IMR-90 (cell line): ENCODE data around the gene MZF1. TPM values are rescaled to one million over a fixed set of nuclear protein-coding genes. Genes with fewer than 3 reads are reported as not detected.
A peak's percentile ranks its signal among the peaks of the same experiment; 100 is the strongest.

ENCODE experiments used
- ATAC-seq: fragments of 200-7000 bp; cut with Tn5 transposase; 2 replicates; pipeline ENCODE4 v1.9.1; 2020; ENCODE audit warnings: low read depth, mild to moderate bottlenecking, moderate library complexity
- Bru-seq: library from RNA; stranded (reverse); fragments of 400-500 nt; gene quantifications from one replicate; lab custom pipeline; 2021; lab: Mats Ljungman, UMichigan
- BruChase-seq, 2 experiments: library from RNA; stranded (reverse); fragments of 400-500 nt; gene quantifications; one replicate each; lab custom pipeline; 2021; lab: Mats Ljungman, UMichigan
- BruUV-seq: library from RNA; stranded (reverse); fragments of 400-500 nt; replicated peaks from 2 replicates; lab custom pipeline; 2021; lab: Mats Ljungman, UMichigan
- CTCF ChIA-PET: fragments of 300-600 bp; formaldehyde crosslinking; extraction: SDS; loops from one replicate; lab custom pipeline; 2021; ENCODE audit warnings: antibody characterized with exemption; lab: Yijun Ruan, JAX
- POLR2A ChIA-PET: fragments of 300-600 bp; sonication (Branson Sonifier 250); formaldehyde crosslinking; loops from one replicate; lab custom pipeline; 2022; ENCODE audit warnings: antibody characterized with exemption; ENCODE audit not compliant: unreplicated experiment; lab: Charles Lee
- DNase-seq: peaks from one replicate; pipeline ENCODE4 v3.0.0; 2013
- H2AFZ ChIP-seq: replicated peaks from 2 replicates; pipeline ENCODE3; 2013; ENCODE audit warnings: low read length, mild to moderate bottlenecking; ENCODE audit not compliant: poor library complexity
- H2AK5ac ChIP-seq: 2 replicates; pipeline ENCODE4 v1.6.1; 2013; ENCODE audit warnings: low read depth, low read length, inconsistent platforms
- H2AK9ac ChIP-seq: replicated peaks from 2 replicates; pipeline ENCODE3; 2013; ENCODE audit warnings: mild to moderate bottlenecking, low read depth, low read length, moderate library complexity; ENCODE audit not compliant: poor library complexity
- H2BK120ac ChIP-seq: 2 replicates; pipeline ENCODE4 v1.6.1; 2013; ENCODE audit warnings: low read depth, low read length, inconsistent platforms
- H2BK15ac ChIP-seq: 3 replicates; pipeline ENCODE4 v1.6.1; 2013; ENCODE audit warnings: low read depth, low read length, inconsistent platforms
- H2BK20ac ChIP-seq: 2 replicates; pipeline ENCODE4 v1.6.1; 2013; ENCODE audit warnings: low read depth, mild to moderate bottlenecking, inconsistent platforms, low read length, moderate library complexity
- H2BK5ac ChIP-seq: 2 replicates; pipeline ENCODE4 v1.6.1; 2013; ENCODE audit warnings: mild to moderate bottlenecking, low read depth, low read length, inconsistent platforms; ENCODE audit not compliant: poor library complexity, severe bottlenecking
- H3K14ac ChIP-seq: replicated peaks from 2 replicates; pipeline ENCODE4 v1.6.1; 2013; ENCODE audit warnings: low read depth, low read length, inconsistent platforms
- H3K18ac ChIP-seq: 2 replicates; pipeline ENCODE4 v1.6.1; 2013; ENCODE audit warnings: low read depth, low read length, control low read depth
- H3K23ac ChIP-seq: 2 replicates; pipeline ENCODE4 v1.6.1; 2013; ENCODE audit warnings: low read depth, low read length, inconsistent platforms
- H3K27ac ChIP-seq: 2 replicates; pipeline ENCODE4 v1.5.1; 2013; ENCODE audit warnings: mild to moderate bottlenecking, control low read depth, low read length; ENCODE audit not compliant: insufficient read depth
- H3K27me3 ChIP-seq: 2 replicates; pipeline ENCODE4 v1.6.1; 2013; ENCODE audit warnings: low read length; ENCODE audit not compliant: control insufficient read depth, insufficient read depth
- H3K36me3 ChIP-seq: 2 replicates; pipeline ENCODE4 v1.6.1; 2013; ENCODE audit warnings: low read length, mixed read lengths; ENCODE audit not compliant: control insufficient read depth, insufficient read depth
- H3K4ac ChIP-seq: 2 replicates; pipeline ENCODE4 v1.6.1; 2013; ENCODE audit warnings: low read depth, low read length, inconsistent platforms
- H3K4me1 ChIP-seq: 2 replicates; pipeline ENCODE4 v1.6.1; 2013; ENCODE audit warnings: low read length, mixed read lengths; ENCODE audit not compliant: control insufficient read depth, insufficient read depth
- H3K4me2 ChIP-seq: 2 replicates; pipeline ENCODE4 v1.6.1; 2013; ENCODE audit warnings: low read depth, mild to moderate bottlenecking, control low read depth, low read length, moderate library complexity
- H3K4me3 ChIP-seq: 2 replicates; pipeline ENCODE4 v1.5.1; 2013; ENCODE audit warnings: low read depth, mild to moderate bottlenecking, control low read depth, low read length, moderate library complexity; ENCODE audit not compliant: insufficient read depth
- H3K56ac ChIP-seq: 2 replicates; pipeline ENCODE4 v1.6.1; 2013; ENCODE audit warnings: low read length, inconsistent platforms; ENCODE audit not compliant: insufficient read depth; ENCODE audit errors: extremely low read depth
- H3K79me1 ChIP-seq, 2 experiments: 2 replicates each; pipeline ENCODE4 v1.6.1; 2013; ENCODE audit warnings: low read length in 2 of 2, inconsistent platforms in 1 of 2, low read depth in 1 of 2
- H3K9ac ChIP-seq: 2 replicates; pipeline ENCODE4 v1.6.1; 2013; ENCODE audit warnings: low read depth, low read length, control low read depth
- H3K9me1 ChIP-seq: 2 replicates; pipeline ENCODE4 v1.6.1; 2013; ENCODE audit warnings: low read length, inconsistent platforms; ENCODE audit not compliant: insufficient read depth
- H3K9me3 ChIP-seq: 2 replicates; pipeline ENCODE4 v1.6.1; 2013; ENCODE audit warnings: low read length; ENCODE audit not compliant: control insufficient read depth, insufficient read depth
- H4K20me1 ChIP-seq: 2 replicates; pipeline ENCODE4 v1.6.1; 2013; ENCODE audit warnings: low read length, inconsistent platforms; ENCODE audit not compliant: insufficient read depth
- H4K5ac ChIP-seq: 2 replicates; pipeline ENCODE4 v1.6.1; 2013; ENCODE audit warnings: mild to moderate bottlenecking, low read depth, low read length, control low read depth
- H4K8ac ChIP-seq, 2 experiments: 2 replicates each; pipeline ENCODE4 v1.6.1; 2013; ENCODE audit warnings: low read depth in 2 of 2, low read length in 2 of 2, control low read depth in 1 of 2, inconsistent platforms in 1 of 2
- H4K91ac ChIP-seq: 2 replicates; pipeline ENCODE4 v1.6.1; 2013; ENCODE audit warnings: low read depth, low read length, inconsistent platforms; ENCODE audit not compliant: insufficient read depth
- FOS ChIP-seq: fragments of 150-350 bp; IDR thresholded peaks from 2 replicates; pipeline ENCODE4 v1.6.1; 2016; ENCODE audit warnings: low read depth, low read length
- MAFK ChIP-seq: IDR thresholded peaks from 2 replicates; pipeline ENCODE4 v1.6.1; 2012; ENCODE audit warnings: low read depth, low read length, improper control_type of control experiment
- MXI1 ChIP-seq: IDR thresholded peaks from 2 replicates; pipeline ENCODE4 v1.6.1; 2012; ENCODE audit warnings: low read depth, mild to moderate bottlenecking, low read length, moderate library complexity, borderline replicate concordance
- NFE2L2 ChIP-seq: fragments of 150-350 bp; IDR thresholded peaks from 2 replicates; pipeline ENCODE4 v1.6.1; 2016; ENCODE audit warnings: low read depth, mild to moderate bottlenecking, low read length
- POLR2A ChIP-seq: IDR thresholded peaks from 2 replicates; pipeline ENCODE4 v1.6.1; 2012; ENCODE audit warnings: mild to moderate bottlenecking, low read depth, low read length
- RAD21 ChIP-seq: IDR thresholded peaks from 2 replicates; pipeline ENCODE4 v1.6.1; 2012; ENCODE audit warnings: low read length, improper control_type of control experiment
- SMC3 ChIP-seq: fragments of 150-350 bp; IDR thresholded peaks from 2 replicates; pipeline ENCODE4 v1.6.1; 2016; ENCODE audit warnings: low read depth, mild to moderate bottlenecking, antibody characterized with exemption, low read length, moderate library complexity
- USF2 ChIP-seq: fragments of 150-350 bp; IDR thresholded peaks from 2 replicates; pipeline ENCODE4 v1.6.1; 2017; ENCODE audit warnings: mild to moderate bottlenecking, antibody characterized with exemption, low read length, low read depth
- WGBS, 2 experiments: methylation state at CpG; one replicate each; pipeline versions ENCODE4 v1.1.5 to v1.1.7; 2013; ENCODE audit warnings: missing lambda C conversion rate in 2 of 2; ENCODE audit not compliant: insufficient read length in 1 of 2; ENCODE audit errors: extremely low coverage in 2 of 2; 5-methylcytosine and 5-hydroxymethylcytosine counted together
- dilution Hi-C: fragments of 300-500 bp; cut with HindIII; formaldehyde crosslinking; loops from one replicate; pipeline ENCODE4 v1.14.3; 2018; ENCODE audit warnings: low sequenced_read_pairs; ENCODE audit not compliant: unreplicated experiment
- in situ Hi-C: fragments of 300-500 bp; cut with MboI; formaldehyde crosslinking; loops from 3 replicates; pipeline ENCODE4 v1.14.3; 2019; ENCODE audit warnings: low sequenced_read_pairs, inconsistent platforms, mixed read lengths
- intact Hi-C: fragments of 100-400 bp; cut with micrococcal nuclease; formaldehyde crosslinking; loops from 2 replicates; pipeline ENCODE4 v1.10.0; 2022
- long read RNA-seq: library from polyadenylated mRNA; unstranded; transcript quantifications from one replicate; pipeline ENCODE4 v2.0.0, GENCODE V29; 2021; ENCODE audit not compliant: unreplicated experiment
- polyA plus RNA-seq, 3 experiments: library from polyadenylated mRNA; depleted of rRNA; stranded (reverse); fragments of >200 nt; gene quantifications; 2 replicates each; pipeline ENCODE4 v1.2.3, GENCODE V29; 2012; ENCODE audit warnings: low replicate concordance in 1 of 3
- total RNA-seq: library from RNA; depleted of rRNA; stranded (reverse); fragments of >200 nt; gene quantifications from 2 replicates; pipeline ENCODE4 v1.2.3, GENCODE V29; 2012; rRNA removed
- TF ChIP-seq, protein P1 (sequence below): conservative IDR thresholded peaks from 2 replicates; pipeline ENCODE4 v1.5.1; 2012; ENCODE audit warnings: mild to moderate bottlenecking, low read depth, low read length, improper control_type of control experiment
- TF ChIP-seq, protein P2 (sequence below): fragments of 150-350 bp; IDR thresholded peaks from 2 replicates; pipeline ENCODE4 v1.6.1; 2016; ENCODE audit warnings: low read depth, mild to moderate bottlenecking, low read length, moderate library complexity, borderline replicate concordance

MZF1 gene
- total RNA-seq: 3.4 and 3.6 TPM in 2 replicates
- polyA plus RNA-seq (2012; rRNA removed): 15.0 and 17.1 TPM in 2 replicates
- 4.3 and 11.4 TPM in 2 replicates for polyA plus RNA-seq (2012; cell fraction: cytosol; rRNA removed)
- polyA plus RNA-seq (2012; cell fraction: nucleus; rRNA removed; ENCODE audit: low replicate concordance): 136 and 263 TPM in 2 replicates
- Bru-seq, nascent RNA: percentile 66 among the genes with signal in this experiment
- BruChase-seq, experiment 1, labeled RNA remaining after a 6-hour chase: percentile 82 among the genes with signal in this experiment
- percentile 85 among the genes with signal in this experiment for BruChase-seq, experiment 2, labeled RNA remaining after a 2-hour chase
- long read RNA-seq, transcript MZF1-201 (6 exons, 2,905 nt): major isoform, 8 of 25 reads
- long read RNA-seq, transcript MZF1-207 (1 exons, 2,683 nt): minor isoform, 7 of 25 reads
- long read RNA-seq, partial matches to known transcripts: 3 of 25 reads
- long read RNA-seq, other reads (novel, unspliced or antisense): 7 of 25 reads

DNA sequence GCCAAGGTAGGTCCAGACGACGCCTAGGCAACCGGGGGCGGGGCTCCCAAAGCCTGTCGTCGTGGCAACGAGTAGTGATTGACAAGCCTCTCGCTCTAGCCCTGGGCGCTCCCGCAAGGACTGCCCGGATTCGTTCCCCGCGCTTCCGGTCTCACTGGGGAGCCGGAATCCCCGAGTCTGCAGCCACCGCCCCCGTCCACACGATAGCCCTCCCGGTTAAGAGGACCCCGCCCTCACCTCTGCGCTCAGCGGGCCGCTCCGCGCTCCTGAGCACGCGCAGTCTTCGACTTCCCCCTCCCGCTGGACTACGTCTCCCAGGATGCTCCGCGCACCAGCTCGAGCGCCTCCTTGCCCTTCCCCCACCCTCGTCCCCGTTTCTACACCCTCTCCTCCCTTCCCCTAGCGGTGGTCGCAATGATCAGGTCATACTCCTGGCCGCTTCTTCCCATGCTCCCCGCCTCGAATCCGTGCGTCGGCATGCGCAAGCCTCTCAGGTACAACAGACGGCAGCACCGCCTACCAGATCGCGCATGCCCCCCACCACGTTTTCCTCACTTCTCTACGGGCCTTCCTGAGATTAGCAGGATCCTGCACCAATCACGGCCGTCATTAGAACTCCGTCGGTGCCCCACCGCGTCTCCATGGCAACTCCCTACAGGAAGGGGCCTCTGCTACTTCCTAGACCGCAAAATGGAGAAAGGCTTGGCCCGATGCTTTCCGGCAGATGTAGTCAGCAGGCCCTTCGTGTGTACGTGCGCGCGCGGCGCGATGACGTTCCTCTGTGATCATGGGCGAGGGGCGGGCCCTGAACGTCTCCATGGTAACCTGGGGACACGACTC is at the start of gene MZF1:
TSS of gene MZF1 (minus strand) at position 518 of the 840 bp plus-strand sequence. CDS start 1,946 bp downstream, outside the sequence.
- WGBS, 2 experiments: 0% methylated on average over 59 of the region's 75 CpGs; no CpG with 5 or more reads in 1 of the 2 experiments
- H3K4ac ChIP-seq: peak within 1 kb of the TSS; percentile 100
- H2BK5ac ChIP-seq: peak within 1 kb of the TSS; percentile 92
- peak within 1 kb of the TSS; percentile 36 to 99 for H4K8ac ChIP-seq
- intact Hi-C loops: loop anchor here (1.0 to 2.0 kb wide), 2 partner anchors 14 to 54 kb away; partner anchors contain the start of gene ZBTB45
- peak within 1 kb of the TSS; percentile 99 for H4K91ac ChIP-seq
- H3K14ac ChIP-seq: peak within 1 kb of the TSS; percentile 100
- POLR2A ChIA-PET: no interaction called here
- H3K4me1 ChIP-seq: peaks cover 2% of the 10 kb centered on the region; the same call in 1 of the 2 replicates
- peaks cover 10% of the 10 kb centered on the region; the same call in 1 of the 2 replicates for H3K36me3 ChIP-seq
- H3K9me3 ChIP-seq: no peaks in the 10 kb centered on the region
- peak within 1 kb of the TSS; percentile 54 for H3K4me3 ChIP-seq
- H3K27me3 ChIP-seq: no peaks in the 10 kb centered on the region
- in situ Hi-C loops: no loop called here
- peak; percentile 100 for DNase-seq
- peak within 1 kb of the TSS; percentile 77 for H3K18ac ChIP-seq
- H2AK9ac ChIP-seq: peak within 1 kb of the TSS; percentile 98
- H4K5ac ChIP-seq: peak within 1 kb of the TSS; percentile 81
- H2BK120ac ChIP-seq: peak within 1 kb of the TSS; percentile 99
- H3K56ac ChIP-seq: peak within 1 kb of the TSS; percentile 71; the same call in 1 of the 2 replicates
- 0 out of 2 replicates have a peak, but pooled peaks cover 4% of the 10 kb centered on the region for H4K20me1 ChIP-seq
- H2BK15ac ChIP-seq: peak within 1 kb of the TSS; percentile 84; the same call in 2 of the 3 replicates
- H3K9ac ChIP-seq: peak within 1 kb of the TSS; percentile 70
- H3K23ac ChIP-seq: peak within 1 kb of the TSS; percentile 95
- dilution Hi-C loops: no loop called here
- H2AFZ ChIP-seq: peak within 1 kb of the TSS; percentile 99
- BruUV-seq: no TSS peak
- CTCF ChIA-PET: no interaction called here
- peak within 1 kb of the TSS; percentile 80 for H3K27ac ChIP-seq
- H3K9me1 ChIP-seq: peaks cover 11% of the 10 kb centered on the region
- H3K79me1 ChIP-seq: peaks cover 9 to 46% of the 10 kb centered on the region in 2 experiments; a peak in 3 of 4 replicates
- peak within 1 kb of the TSS; percentile 85; the same call in 1 of the 2 replicates for H2BK20ac ChIP-seq
- ATAC-seq: peak; percentile 73
- peak within 1 kb of the TSS; percentile 87 for H3K4me2 ChIP-seq
- H2AK5ac ChIP-seq: peak within 1 kb of the TSS; percentile 97
- TF ChIP-seq RAD21 (no peak), POLR2A (peak; percentile 74), MAFK (no peak), SMC3 (no peak), MXI1 (peak; percentile 92), NFE2L2 (no peak), USF2 (peak; percentile 45), FOS (0 out of 2 replicates have a peak, but pooled peaks have one; percentile 6)
- TF ChIP-seq, protein P1, sequence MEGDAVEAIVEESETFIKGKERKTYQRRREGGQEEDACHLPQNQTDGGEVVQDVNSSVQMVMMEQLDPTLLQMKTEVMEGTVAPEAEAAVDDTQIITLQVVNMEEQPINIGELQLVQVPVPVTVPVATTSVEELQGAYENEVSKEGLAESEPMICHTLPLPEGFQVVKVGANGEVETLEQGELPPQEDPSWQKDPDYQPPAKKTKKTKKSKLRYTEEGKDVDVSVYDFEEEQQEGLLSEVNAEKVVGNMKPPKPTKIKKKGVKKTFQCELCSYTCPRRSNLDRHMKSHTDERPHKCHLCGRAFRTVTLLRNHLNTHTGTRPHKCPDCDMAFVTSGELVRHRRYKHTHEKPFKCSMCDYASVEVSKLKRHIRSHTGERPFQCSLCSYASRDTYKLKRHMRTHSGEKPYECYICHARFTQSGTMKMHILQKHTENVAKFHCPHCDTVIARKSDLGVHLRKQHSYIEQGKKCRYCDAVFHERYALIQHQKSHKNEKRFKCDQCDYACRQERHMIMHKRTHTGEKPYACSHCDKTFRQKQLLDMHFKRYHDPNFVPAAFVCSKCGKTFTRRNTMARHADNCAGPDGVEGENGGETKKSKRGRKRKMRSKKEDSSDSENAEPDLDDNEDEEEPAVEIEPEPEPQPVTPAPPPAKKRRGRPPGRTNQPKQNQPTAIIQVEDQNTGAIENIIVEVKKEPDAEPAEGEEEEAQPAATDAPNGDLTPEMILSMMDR: no peak
- TF ChIP-seq, protein P2, sequence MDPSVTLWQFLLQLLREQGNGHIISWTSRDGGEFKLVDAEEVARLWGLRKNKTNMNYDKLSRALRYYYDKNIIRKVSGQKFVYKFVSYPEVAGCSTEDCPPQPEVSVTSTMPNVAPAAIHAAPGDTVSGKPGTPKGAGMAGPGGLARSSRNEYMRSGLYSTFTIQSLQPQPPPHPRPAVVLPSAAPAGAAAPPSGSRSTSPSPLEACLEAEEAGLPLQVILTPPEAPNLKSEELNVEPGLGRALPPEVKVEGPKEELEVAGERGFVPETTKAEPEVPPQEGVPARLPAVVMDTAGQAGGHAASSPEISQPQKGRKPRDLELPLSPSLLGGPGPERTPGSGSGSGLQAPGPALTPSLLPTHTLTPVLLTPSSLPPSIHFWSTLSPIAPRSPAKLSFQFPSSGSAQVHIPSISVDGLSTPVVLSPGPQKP: no peak
